Muscle of leg (tissue), 11 donors: ENCODE measurements around the gene PRKRA. TPM values are rescaled to one million over a fixed set of nuclear protein-coding genes. Genes with fewer than 3 reads are reported as not detected.

Source experiments
- DNase-seq: peaks from one replicate; pipeline ENCODE4 v3.0.0; 2013
- H3K27ac ChIP-seq: one replicate; pipeline ENCODE4 v1.5.1; 2013; ENCODE audit warnings: mild to moderate bottlenecking, low read length, control low read depth
- H3K27me3 ChIP-seq: one replicate; pipeline ENCODE4 v1.6.1; 2013; ENCODE audit warnings: low read length; ENCODE audit not compliant: control insufficient read depth, insufficient read depth
- H3K36me3 ChIP-seq: one replicate; pipeline ENCODE4 v1.6.1; 2013; ENCODE audit warnings: low read length; ENCODE audit not compliant: control insufficient read depth, insufficient read depth
- H3K4me1 ChIP-seq: one replicate; pipeline ENCODE4 v1.6.1; 2013; ENCODE audit warnings: low read length; ENCODE audit not compliant: control insufficient read depth, insufficient read depth
- H3K4me3 ChIP-seq: one replicate; pipeline ENCODE4 v1.5.1; 2013; ENCODE audit warnings: low read length, control low read depth
- H3K9me3 ChIP-seq: replicated peaks from 2 replicates; pipeline ENCODE4 v1.6.1; 2013; ENCODE audit warnings: low read depth, low read length; ENCODE audit not compliant: control insufficient read depth
- WGBS: methylation state at CpG from one replicate; pipeline ENCODE4 v1.1.5; 2013; ENCODE audit warnings: missing lambda C conversion rate; ENCODE audit not compliant: insufficient coverage; 5-methylcytosine and 5-hydroxymethylcytosine counted together
- polyA plus RNA-seq, 8 donors: library from polyadenylated mRNA; unstranded; fragments of 120-200 nt; gene quantifications; one replicate each; pipeline versions ENCODE4 v1.2.1 to v1.2.3, GENCODE V29; 2013; ENCODE audit warnings: inconsistent platforms in 1 of 8, low replicate concordance in 1 of 8; ENCODE audit not compliant: insufficient read length in 8 of 8, insufficient read depth in 1 of 8
- total RNA-seq: library from RNA; stranded (reverse); fragments of 120-200 nt; gene quantifications from one replicate; pipeline ENCODE4 v1.2.4, GENCODE V29; 2013

Gene PRKRA
- total and polyA plus RNA-seq, 9 donors = 41.0 to 56.1 (median 48.5) TPM

DNA sequence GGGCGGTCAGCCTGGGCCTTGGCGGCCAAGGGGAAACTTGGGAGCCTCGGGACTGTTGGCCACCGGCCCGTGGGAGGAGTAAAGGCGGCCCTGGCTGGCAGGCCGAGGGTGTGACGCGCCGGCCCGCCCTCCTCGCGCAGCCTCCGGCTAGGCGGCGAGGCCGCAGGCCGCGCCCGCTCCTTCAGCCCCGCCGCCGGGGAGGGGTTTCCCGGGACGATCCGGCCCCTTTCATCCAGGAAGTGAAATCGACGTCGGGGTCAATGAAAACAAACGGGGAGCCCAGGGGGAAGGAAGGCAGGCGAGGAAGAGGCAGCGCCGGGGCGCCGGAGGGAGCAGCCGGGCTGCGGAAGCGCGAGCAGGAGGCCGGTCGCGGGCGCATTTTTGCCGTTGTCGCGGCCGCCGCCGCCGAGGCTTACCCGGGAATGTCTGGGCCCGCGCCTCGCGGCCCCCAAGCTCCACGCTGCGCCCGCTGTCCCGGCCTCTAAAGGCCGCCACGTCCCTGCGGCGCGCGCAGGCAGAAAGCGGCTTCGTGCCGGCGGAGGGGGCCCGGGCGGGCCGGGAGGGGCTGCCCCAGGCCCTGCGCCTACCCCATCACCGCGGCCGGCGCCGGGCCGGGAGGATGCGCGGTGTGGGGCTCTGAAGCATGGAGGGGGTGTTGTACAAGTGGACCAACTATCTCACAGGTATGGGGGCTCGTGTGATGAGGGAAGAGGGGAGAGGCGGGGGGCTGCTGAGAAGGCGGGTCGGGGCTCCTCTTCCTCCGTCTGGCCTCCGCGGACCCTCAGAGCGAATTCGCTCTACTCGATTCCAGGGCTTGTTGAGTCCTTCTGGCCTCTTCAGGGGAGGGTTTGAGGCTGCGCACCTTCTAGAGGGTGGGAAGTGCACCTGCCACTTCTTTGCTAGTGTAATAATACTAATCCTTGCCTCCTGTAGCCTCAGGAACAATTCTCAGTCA, 29.5 kb upstream of the PRKRA start, which contains the start of gene PLEKHA3:
PLEKHA3 (plus strand) TSS at position 231 of the 955 bp plus-strand sequence; CDS start at position 644, 413 bp downstream.
- Histone ChIP-seq H3K4me3 (peak within 1 kb of the TSS; percentile 70), H3K36me3 (no peaks in the 10 kb centered on the region), H3K27ac (peak within 1 kb of the TSS; percentile 99), H3K4me1 (peaks cover 23% of the 10 kb centered on the region), H3K27me3 (no peaks in the 10 kb centered on the region), H3K9me3 (no peaks in the 10 kb centered on the region)
- WGBS = under 1% methylated on average over 64 of the region's 92 CpGs
- DNase-seq = peak; percentile 98

DNA sequence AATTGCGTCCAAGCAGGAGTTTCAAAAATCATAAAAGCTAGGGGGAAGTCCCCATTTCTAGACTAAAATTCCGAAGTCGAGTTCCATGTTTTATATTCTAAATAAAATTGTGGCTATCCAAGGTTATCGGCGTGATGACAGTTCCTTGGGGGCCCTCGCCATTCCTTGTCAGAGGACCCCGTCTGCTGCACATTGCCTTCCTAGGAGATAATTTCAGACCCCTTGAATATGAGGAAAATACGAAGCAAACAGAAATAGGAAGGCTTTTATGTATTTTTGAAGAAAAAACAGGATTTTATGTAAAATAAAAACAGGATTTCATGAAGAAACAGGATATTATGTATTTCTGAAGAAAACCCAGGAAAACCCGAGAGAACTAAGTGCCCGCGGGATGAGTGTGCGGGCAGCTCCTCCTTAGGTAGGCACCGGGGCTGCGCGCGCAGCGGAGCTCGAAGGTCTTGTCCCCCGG, 28.8 kb upstream of the PRKRA start:
- DNase-seq = peak; percentile 33
- H3K9me3 ChIP-seq = no peaks in the 10 kb centered on the region
- WGBS = 8% methylated on average over 16 of the region's 19 CpGs
- H3K4me3 ChIP-seq = peak overlapping the region; percentile 70
- no peaks in the 10 kb centered on the region for H3K36me3 ChIP-seq
- peaks cover 23% of the 10 kb centered on the region for H3K4me1 ChIP-seq
- no peaks in the 10 kb centered on the region for H3K27me3 ChIP-seq
- peak overlapping the region; percentile 99 for H3K27ac ChIP-seq

DNA sequence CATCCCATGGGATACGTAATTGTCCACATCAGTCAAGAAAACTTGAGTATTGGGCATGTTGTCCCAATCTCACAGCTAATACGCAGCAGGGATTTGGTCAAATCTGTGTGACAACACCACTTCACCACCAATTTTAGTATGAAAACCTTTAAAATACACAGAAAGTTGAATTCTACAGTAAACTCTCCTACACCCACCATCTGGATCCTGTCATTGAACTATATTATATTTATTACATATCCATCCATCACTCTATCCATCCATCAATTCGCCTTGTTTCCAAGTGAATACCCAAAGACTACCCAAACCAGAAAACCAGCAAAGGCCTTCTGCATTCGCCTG, 28.3 kb upstream of the PRKRA start:
- H3K9me3 ChIP-seq = no peaks in the 10 kb centered on the region
- peak overlapping the region; percentile 99 for H3K27ac ChIP-seq
- DNase-seq = no peak
- peak overlapping the region; percentile 85 for H3K4me3 ChIP-seq
- peaks cover 26% of the 10 kb centered on the region for H3K4me1 ChIP-seq
- 61% methylated on average over 2 of the region's 4 CpGs for WGBS
- no peaks in the 10 kb centered on the region for H3K36me3 ChIP-seq
- H3K27me3 ChIP-seq = no peaks in the 10 kb centered on the region

DNA sequence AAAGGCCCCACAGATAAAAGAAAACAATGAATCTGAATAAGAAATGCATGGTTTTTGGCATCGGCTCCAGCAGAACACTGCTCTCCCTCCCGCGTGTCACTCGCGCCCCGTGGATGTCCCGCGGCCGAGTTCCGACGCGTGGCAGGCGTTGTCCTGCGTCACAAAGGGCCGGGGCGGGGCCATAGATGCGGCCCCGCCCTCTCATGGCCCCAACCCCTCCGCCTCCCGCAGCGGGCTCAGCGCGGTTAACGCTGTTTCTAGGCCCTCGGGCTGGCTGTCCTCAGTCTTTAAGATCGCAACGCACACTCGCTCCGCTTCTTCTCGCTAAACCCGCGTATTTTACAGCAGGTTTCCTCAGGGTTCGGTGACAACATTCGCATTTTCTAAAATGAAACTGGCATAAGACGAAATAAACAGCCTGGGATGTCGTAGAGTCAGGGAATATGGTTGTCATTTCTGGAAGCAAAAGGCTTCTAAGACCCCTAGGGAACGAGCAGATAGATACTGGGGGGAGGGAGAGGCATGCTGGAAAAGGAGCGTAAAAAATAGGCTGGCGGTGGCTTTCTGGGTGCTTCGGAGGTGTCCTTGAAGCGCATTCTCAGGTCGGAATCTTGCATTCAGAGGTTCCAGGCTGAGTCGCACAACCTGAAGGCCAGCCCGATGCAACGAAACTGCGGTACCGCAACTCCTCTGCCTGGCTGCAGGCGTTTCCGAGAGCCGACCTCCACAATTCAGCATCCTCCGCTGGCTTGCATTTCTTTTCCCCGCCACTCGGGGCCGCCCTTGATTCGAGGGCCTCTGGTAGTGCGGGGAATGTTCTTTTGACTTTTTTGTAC, 27.7 kb upstream of the PRKRA start, which contains the start of gene FKBP7:
FKBP7 (minus strand) TSS at position 162 of the 836 bp plus-strand sequence; CDS start at position 61, 101 bp downstream.
- Histone ChIP-seq H3K4me3 (peak within 1 kb of the TSS; percentile 85), H3K4me1 (peaks cover 30% of the 10 kb centered on the region), H3K27me3 (no peaks in the 10 kb centered on the region), H3K9me3 (no peaks in the 10 kb centered on the region), H3K27ac (peak within 1 kb of the TSS; percentile 99), H3K36me3 (no peaks in the 10 kb centered on the region)
- WGBS = 2% methylated on average over 38 of the region's 56 CpGs
- peak; percentile 95 for DNase-seq

DNA sequence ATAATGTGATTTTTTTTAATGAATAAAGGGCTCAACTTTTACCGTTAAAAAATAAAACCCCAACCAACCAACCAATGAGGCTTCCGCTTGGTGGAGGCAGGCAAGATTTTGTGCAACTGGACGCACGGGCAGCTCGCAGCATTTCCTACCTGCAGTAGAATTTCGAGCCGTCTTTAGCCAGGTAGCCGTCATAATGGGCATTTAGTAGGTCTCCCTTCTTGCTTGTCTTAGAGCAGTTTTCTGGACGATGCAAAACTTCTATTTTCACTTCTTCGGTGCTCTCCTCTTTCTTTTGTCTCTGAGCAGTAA, 27.1 kb upstream of the PRKRA start:
- Histone ChIP-seq H3K27ac (peak overlapping the region; percentile 99), H3K4me1 (peaks cover 30% of the 10 kb centered on the region), H3K36me3 (no peaks in the 10 kb centered on the region), H3K4me3 (peak overlapping the region; percentile 85), H3K9me3 (no peaks in the 10 kb centered on the region), H3K27me3 (no peaks in the 10 kb centered on the region)
- DNase-seq = no peak
- WGBS = 0% methylated on average over 7 of the region's 10 CpGs

DNA sequence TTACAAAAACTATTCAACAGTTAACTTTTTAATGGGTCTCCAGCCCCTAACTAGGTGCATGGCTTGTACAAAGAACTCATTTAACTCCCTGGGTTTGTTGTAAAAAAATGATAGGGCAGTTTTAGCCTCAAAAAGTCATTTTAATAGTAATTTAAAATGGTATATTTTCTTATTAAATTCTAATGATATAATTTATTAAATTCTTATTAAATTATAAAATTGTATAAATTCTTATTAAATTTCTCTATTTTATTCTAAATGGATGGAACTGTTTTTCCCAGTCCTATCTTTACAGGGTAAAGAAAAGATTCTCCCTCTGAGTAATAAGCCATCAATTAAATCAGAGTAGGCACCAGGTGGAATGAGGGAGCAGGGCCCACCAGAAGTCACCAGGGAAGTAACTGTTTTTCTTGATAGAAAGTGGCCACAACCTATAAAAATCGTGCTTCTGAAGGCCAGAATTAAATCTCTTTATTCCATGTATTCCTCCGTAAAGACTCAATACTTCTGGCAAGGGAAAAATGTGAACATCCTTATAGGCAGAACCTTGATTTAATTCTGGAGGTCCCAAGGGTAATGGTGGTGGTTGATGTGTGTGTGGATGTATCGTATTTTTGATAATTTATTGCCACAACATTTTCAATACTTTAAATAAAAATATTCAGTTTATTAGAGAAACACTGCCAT, 26.6 kb upstream of the PRKRA start:
- H3K27ac ChIP-seq = peak overlapping the region; percentile 99

DNA sequence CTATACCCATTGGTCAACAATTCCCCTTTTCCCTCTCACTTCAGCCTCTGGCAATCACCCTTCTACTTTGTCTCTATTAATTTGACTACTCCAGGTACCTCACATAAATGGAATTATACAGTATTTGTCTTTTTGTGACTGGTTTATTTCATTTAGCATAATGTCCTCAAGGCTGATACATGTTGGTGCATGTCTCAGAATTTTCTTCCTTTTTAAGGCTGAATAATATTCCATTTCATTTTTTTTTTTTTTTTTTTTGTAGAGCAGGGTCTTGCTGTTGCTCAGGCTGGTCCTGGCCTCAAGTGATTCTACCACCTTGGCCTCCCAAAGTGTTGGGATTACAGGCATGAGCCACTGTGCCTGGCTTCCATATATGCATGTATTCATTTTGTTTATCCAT, 25.5 kb upstream of the PRKRA start:
- Histone ChIP-seq H3K4me1 (peaks cover 19% of the 10 kb centered on the region), H3K27me3 (no peaks in the 10 kb centered on the region), H3K27ac (no peak overlapping the region), H3K4me3 (no peak overlapping the region), H3K9me3 (no peaks in the 10 kb centered on the region), H3K36me3 (no peaks in the 10 kb centered on the region)
- DNase-seq = no peak

More for the DNA sequence above, 26.6 kb upstream of the PRKRA start:
- Histone ChIP-seq H3K9me3 (no peaks in the 10 kb centered on the region), H3K4me3 (peak overlapping the region; percentile 85), H3K27me3 (no peaks in the 10 kb centered on the region), H3K36me3 (no peaks in the 10 kb centered on the region), H3K4me1 (peaks cover 27% of the 10 kb centered on the region)
- no CpG with 5 or more reads among the region's 3 CpGs for WGBS
- peak; percentile 61 for DNase-seq

DNA sequence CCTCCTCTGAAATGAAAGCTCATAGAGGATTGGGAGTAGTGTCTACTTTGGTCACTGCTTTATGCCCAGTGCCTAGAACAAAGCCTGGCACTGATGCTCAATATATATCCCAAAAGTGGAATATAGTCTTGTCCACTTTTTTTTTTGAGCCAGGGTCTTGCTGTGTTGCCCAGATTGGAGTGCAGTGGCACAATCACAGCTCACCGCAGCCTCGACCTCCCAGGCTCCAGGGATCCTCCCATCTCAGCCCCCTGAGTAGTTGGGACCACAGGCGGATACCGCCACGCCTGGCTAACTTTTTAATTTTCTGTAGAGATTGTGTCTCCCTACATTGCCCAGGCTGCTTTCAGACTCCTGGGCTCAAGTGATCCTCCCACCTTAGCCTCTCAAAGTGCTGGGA, 23.6 kb upstream of the PRKRA start:
- WGBS = no CpG with 5 or more reads among the region's 5 CpGs
- no peak overlapping the region for H3K27ac ChIP-seq
- H3K9me3 ChIP-seq = no peaks in the 10 kb centered on the region
- peaks cover 14% of the 10 kb centered on the region for H3K4me1 ChIP-seq
- H3K27me3 ChIP-seq = no peaks in the 10 kb centered on the region
- H3K36me3 ChIP-seq = no peaks in the 10 kb centered on the region
- DNase-seq = no peak
- H3K4me3 ChIP-seq = no peak overlapping the region

DNA sequence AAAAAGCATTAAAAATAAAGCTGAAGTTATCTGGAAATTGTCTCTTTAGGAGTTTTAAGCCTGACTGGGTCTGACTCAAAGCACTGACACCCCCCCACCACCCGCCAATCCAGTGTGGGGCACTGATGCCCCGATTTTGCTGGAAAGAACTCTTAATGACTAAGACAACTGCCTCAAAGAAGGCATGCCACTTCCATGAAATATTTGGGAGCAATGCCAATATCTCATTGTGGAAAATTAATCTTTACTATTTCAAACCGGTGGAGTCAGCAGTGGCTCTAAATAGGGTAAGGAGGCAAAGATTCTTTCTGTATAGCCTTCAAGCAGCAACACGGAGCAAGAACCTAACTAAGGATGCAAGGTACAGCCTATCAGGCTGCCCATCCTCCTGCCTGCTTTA, 23.0 kb upstream of the PRKRA start:
- Histone ChIP-seq H3K27me3 (no peaks in the 10 kb centered on the region), H3K9me3 (no peaks in the 10 kb centered on the region), H3K27ac (no peak overlapping the region), H3K36me3 (peaks cover 6% of the 10 kb centered on the region), H3K4me1 (peaks cover 8% of the 10 kb centered on the region), H3K4me3 (no peak overlapping the region)
- DNase-seq = peak; percentile 45
- WGBS = no CpG with 5 or more reads among the region's 4 CpGs
